H9 (cell line): ENCODE data around the gene PARP3. TPM values are rescaled to one million over a fixed set of nuclear protein-coding genes. Genes with fewer than 3 reads are reported as not detected.

ENCODE experiments used
- DNase-seq: peaks from one replicate; pipeline ENCODE4 v3.0.0-alpha.2; 2017
- H2AFZ ChIP-seq: one replicate; pipeline ENCODE4 v1.6.1; 2013; ENCODE audit warnings: mild to moderate bottlenecking, low read length, control low read depth, moderate library complexity
- H2AK5ac ChIP-seq: 2 replicates; pipeline ENCODE4 v1.6.1; 2013; ENCODE audit warnings: low read length, control low read depth, mixed read lengths; ENCODE audit not compliant: insufficient read length
- H2BK120ac ChIP-seq: one replicate; pipeline ENCODE4 v1.6.1; 2013; ENCODE audit warnings: low read depth, mild to moderate bottlenecking, low read length, control low read depth, inconsistent platforms; ENCODE audit not compliant: poor library complexity, severe bottlenecking
- H2BK12ac ChIP-seq: 2 replicates; pipeline ENCODE4 v1.6.1; 2013; ENCODE audit warnings: low read length, control low read depth, mixed read lengths, low read depth; ENCODE audit not compliant: insufficient read length
- H2BK15ac ChIP-seq: 2 replicates; pipeline ENCODE4 v1.6.1; 2013; ENCODE audit warnings: low read depth, low read length, control low read depth
- H2BK20ac ChIP-seq: one replicate; pipeline ENCODE4 v1.6.1; 2013; ENCODE audit warnings: low read depth, mild to moderate bottlenecking, low read length, control low read depth, inconsistent platforms; ENCODE audit not compliant: poor library complexity, severe bottlenecking
- H2BK5ac ChIP-seq: 2 replicates; pipeline ENCODE4 v1.6.1; 2013; ENCODE audit warnings: low read length, control low read depth, mixed read lengths; ENCODE audit not compliant: insufficient read length
- H3K14ac ChIP-seq: 2 replicates; pipeline ENCODE4 v1.6.1; 2013; ENCODE audit warnings: low read length, control low read depth; ENCODE audit not compliant: insufficient read depth
- H3K18ac ChIP-seq: 2 replicates; pipeline ENCODE4 v1.6.1; 2013; ENCODE audit warnings: low read depth, mild to moderate bottlenecking, mixed read lengths, low read length, control low read depth; ENCODE audit not compliant: insufficient read length
- H3K23ac ChIP-seq: 2 replicates; pipeline ENCODE4 v1.6.1; 2013; ENCODE audit warnings: low read length, control low read depth, mixed read lengths, low read depth; ENCODE audit not compliant: insufficient read length
- H3K23me2 ChIP-seq: 2 replicates; pipeline ENCODE4 v1.6.1; 2013; ENCODE audit warnings: low read depth, mild to moderate bottlenecking, mixed read lengths, low read length, control low read depth; ENCODE audit not compliant: insufficient read length, poor library complexity, severe bottlenecking
- H3K27ac ChIP-seq: 2 replicates; pipeline ENCODE4 v1.5.1; 2013; ENCODE audit warnings: low read length, control low read depth, mixed read lengths, low read depth; ENCODE audit not compliant: insufficient read length
- H3K27me3 ChIP-seq: 2 replicates; pipeline ENCODE4 v1.6.1; 2013; ENCODE audit warnings: low read length, control low read depth, inconsistent platforms; ENCODE audit not compliant: insufficient read depth
- H3K4ac ChIP-seq: 2 replicates; pipeline ENCODE4 v1.6.1; 2013; ENCODE audit warnings: low read depth, mild to moderate bottlenecking, control low read depth, inconsistent platforms, low read length, moderate library complexity
- H3K4me1 ChIP-seq: 2 replicates; pipeline ENCODE4 v1.6.1; 2013; ENCODE audit warnings: low read length, control low read depth, inconsistent platforms; ENCODE audit not compliant: insufficient read depth
- H3K4me2 ChIP-seq: 2 replicates; pipeline ENCODE4 v1.6.1; 2013; ENCODE audit warnings: low read length, control low read depth, mixed read lengths; ENCODE audit not compliant: insufficient read length, insufficient read depth
- H3K56ac ChIP-seq: 2 replicates; pipeline ENCODE4 v1.6.1; 2013; ENCODE audit warnings: low read depth, mild to moderate bottlenecking, mixed read lengths, low read length, control low read depth; ENCODE audit not compliant: insufficient read length
- H3K79me1 ChIP-seq: 2 replicates; pipeline ENCODE4 v1.6.1; 2013; ENCODE audit warnings: low read depth, mild to moderate bottlenecking, moderate library complexity, low read length, control low read depth, inconsistent platforms; ENCODE audit not compliant: insufficient read depth, poor library complexity, severe bottlenecking
- H3K79me2 ChIP-seq: 2 replicates; pipeline ENCODE4 v1.6.1; 2013; ENCODE audit warnings: low read length, control low read depth, inconsistent platforms; ENCODE audit not compliant: insufficient read depth
- H3K9ac ChIP-seq: 2 replicates; pipeline ENCODE4 v1.6.1; 2013; ENCODE audit warnings: low read length, control low read depth, mixed read lengths; ENCODE audit not compliant: insufficient read length; ENCODE audit errors: extremely low read depth
- H3K9me3 ChIP-seq: one replicate; pipeline ENCODE4 v1.6.1; 2013; ENCODE audit warnings: low read depth, low read length, inconsistent platforms; ENCODE audit not compliant: control insufficient read depth
- H3T11ph ChIP-seq: one replicate; pipeline ENCODE4 v1.6.1; 2013; ENCODE audit warnings: mild to moderate bottlenecking, low read length, control low read depth, inconsistent platforms
- H4K20me1 ChIP-seq: one replicate; pipeline ENCODE4 v1.6.1; 2013; ENCODE audit not compliant: control insufficient read depth, insufficient read length, insufficient read depth
- H4K5ac ChIP-seq: 2 replicates; pipeline ENCODE4 v1.6.1; 2013; ENCODE audit warnings: low read depth, mild to moderate bottlenecking, mixed read lengths, low read length, control low read depth; ENCODE audit not compliant: insufficient read length
- H4K8ac ChIP-seq: replicated peaks from 2 replicates; pipeline ENCODE4 v1.6.1; 2013; ENCODE audit warnings: low read length, control low read depth, mixed read lengths, low read depth; ENCODE audit not compliant: insufficient read length
- H4K91ac ChIP-seq: 2 replicates; pipeline ENCODE4 v1.6.1; 2013; ENCODE audit warnings: low read depth, mild to moderate bottlenecking, moderate library complexity, mixed read lengths, low read length, control low read depth; ENCODE audit not compliant: insufficient read length
- H3K27ac Mint-ChIP-seq, 3 experiments: 2 replicates in 2 of 3; 3 replicates in 1 of 3; pipeline ENCODE4 v1.8.0; 2020 to 2021; ENCODE audit warnings: mixed read lengths in 3 of 3, mild to moderate bottlenecking in 1 of 3, moderate library complexity in 1 of 3
- H3K27me3 Mint-ChIP-seq: 2 replicates; pipeline ENCODE4 v1.8.0; 2021; ENCODE audit warnings: low read depth, mild to moderate bottlenecking, moderate library complexity, mixed read lengths
- H3K36me3 Mint-ChIP-seq, 3 experiments: 2 replicates in 2 of 3; 3 replicates in 1 of 3; pipeline ENCODE4 v1.8.0; 2020 to 2021; ENCODE audit warnings: low read depth in 3 of 3, mixed read lengths in 3 of 3; ENCODE audit not compliant: insufficient read depth in 1 of 3
- H3K4me1 Mint-ChIP-seq, 2 experiments: 2 replicates each; pipeline ENCODE4 v1.8.0; 2020; ENCODE audit warnings: mixed read lengths in 2 of 2
- H3K4me3 Mint-ChIP-seq, 2 experiments: 2 replicates in 1 of 2; 3 replicates in 1 of 2; pipeline ENCODE4 v1.8.0; 2020 to 2021; ENCODE audit warnings: mild to moderate bottlenecking in 2 of 2, mixed read lengths in 2 of 2, moderate library complexity in 1 of 2
- H3K9me3 Mint-ChIP-seq, 2 experiments: 2 replicates in 1 of 2; 3 replicates in 1 of 2; pipeline ENCODE4 v1.8.0; 2020; ENCODE audit warnings: mild to moderate bottlenecking in 2 of 2, mixed read lengths in 2 of 2, moderate library complexity in 1 of 2
- CTCF ChIP-seq: fragments of 200-600 bp; sonication (generic); conservative IDR thresholded peaks from 3 replicates; pipeline ENCODE4 v1.8.0; 2021; ENCODE audit warnings: antibody characterized with exemption, mild to moderate bottlenecking
- WGBS: extraction: QIAGEN DNeasy Blood & Tissue Kit; methylation state at CpG from one replicate; pipeline ENCODE4 v1.1.7; 2013; ENCODE audit warnings: missing lambda C conversion rate, low lambda C conversion rate, mixed read lengths; ENCODE audit not compliant: insufficient read length; ENCODE audit errors: extremely low coverage; 5-methylcytosine and 5-hydroxymethylcytosine counted together
- total RNA-seq: library from RNA; stranded (reverse); gene quantifications from 2 replicates; pipeline ENCODE4 v1.2.1, GENCODE V29; 2021

Gene PARP3
- total RNA-seq, 1 experiment from 2014 or later, result 1.3 TPM

GRCh38 chr3:51961011-51961410 lies 18.8 kb downstream of the PARP3 start:
- Mint-ChIP-seq H3K4me3 (no peak overlapping the region), H3K36me3 (peaks cover 0 to 5% (median 0%) of the 10 kb centered on the region in 3 experiments; a peak in 2 of 7 replicates), H3K27me3 (peaks cover 65% of the 10 kb centered on the region), H3K4me1 (peaks cover 35 to 54% of the 10 kb centered on the region in 2 experiments), H3K27ac (no peak overlapping the region), H3K9me3 (no peaks in the 10 kb centered on the region)
- TF ChIP-seq CTCF, result no peak
- H3K4me1 ChIP-seq, result no peaks in the 10 kb centered on the region; the same call in 1 of the 2 replicates
- H3K79me2 ChIP-seq, result no peaks in the 10 kb centered on the region
- H3K4me2 ChIP-seq, result no peak overlapping the region
- DNase-seq, result no peak
- no peaks in the 10 kb centered on the region for H3K27me3 ChIP-seq
- H3K14ac ChIP-seq, result no peak overlapping the region; the same call in 1 of the 2 replicates
- H2AFZ ChIP-seq, result no peak overlapping the region
- H4K5ac ChIP-seq, result no peak overlapping the region
- no peaks in the 10 kb centered on the region for H3K79me1 ChIP-seq
- no peak overlapping the region for H2BK15ac ChIP-seq
- no peak overlapping the region for H3K18ac ChIP-seq
- no CpG with 5 or more reads among the region's 18 CpGs for WGBS
- no peak overlapping the region for H4K91ac ChIP-seq
- H2BK120ac ChIP-seq, result no peak overlapping the region
- no peaks in the 10 kb centered on the region for H3K23me2 ChIP-seq
- H2BK12ac ChIP-seq, result no peak overlapping the region
- H3K23ac ChIP-seq, result no peak overlapping the region
- H3K4ac ChIP-seq, result no peak overlapping the region
- H4K8ac ChIP-seq, result no peak overlapping the region
- no peaks in the 10 kb centered on the region for H3K9me3 ChIP-seq
- no peak overlapping the region for H2AK5ac ChIP-seq
- H4K20me1 ChIP-seq, result no peaks in the 10 kb centered on the region
- no peak overlapping the region for H3K27ac ChIP-seq
- H3K56ac ChIP-seq, result no peak overlapping the region
- H2BK5ac ChIP-seq, result no peak overlapping the region
- H3K9ac ChIP-seq, result no peak overlapping the region
- H3T11ph ChIP-seq, result no peak overlapping the region
- no peak overlapping the region for H2BK20ac ChIP-seq
